ENCODE data around the gene EZH1.

EZH1 gene

DNA sequence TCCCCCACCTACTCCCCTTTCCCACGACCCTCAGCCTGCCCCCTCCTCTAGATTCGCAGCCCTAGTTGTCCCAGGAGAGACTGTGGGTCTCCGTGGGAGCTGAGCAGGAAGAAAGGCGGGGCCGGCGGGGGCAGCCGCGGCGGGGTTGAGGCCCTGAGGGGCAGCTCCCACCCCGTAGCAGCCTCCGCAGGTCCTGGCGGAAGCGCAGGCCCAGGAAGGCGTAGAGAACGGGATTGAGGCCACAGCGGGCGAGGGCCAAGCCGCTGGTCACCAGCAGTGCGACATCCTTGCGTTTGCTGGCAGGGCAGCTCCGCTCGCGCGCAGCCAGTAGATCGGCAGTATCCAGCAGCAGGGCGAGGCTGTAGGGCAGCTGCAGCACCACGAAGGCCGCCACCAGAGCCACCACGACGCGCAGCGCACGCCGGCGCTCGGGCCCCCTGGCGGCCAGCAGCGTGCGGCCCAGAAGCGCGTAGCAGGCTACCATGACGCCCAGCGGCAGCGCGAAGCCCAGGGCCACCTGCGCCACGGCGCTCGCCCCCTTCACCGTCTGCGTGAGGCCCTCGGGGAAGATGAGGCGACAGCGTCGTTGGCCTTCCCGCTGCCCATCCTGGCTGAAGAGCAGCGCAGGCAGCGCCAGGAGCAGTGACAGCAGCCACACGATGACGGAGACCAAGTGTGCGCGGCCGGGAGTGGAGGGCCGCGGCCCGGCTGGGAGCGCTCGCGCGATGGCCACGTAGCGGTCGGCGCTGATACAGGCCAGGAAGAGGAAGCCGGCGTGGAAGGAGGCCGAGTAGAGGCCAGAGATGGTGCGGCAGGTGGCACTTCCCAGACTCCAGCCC lies 65.1 kb downstream of the EZH1 start:
- no peak for DNase-seq (ENCODE audit: low read depth, low spot score)
- TF ChIP-seq, protein P1, sequence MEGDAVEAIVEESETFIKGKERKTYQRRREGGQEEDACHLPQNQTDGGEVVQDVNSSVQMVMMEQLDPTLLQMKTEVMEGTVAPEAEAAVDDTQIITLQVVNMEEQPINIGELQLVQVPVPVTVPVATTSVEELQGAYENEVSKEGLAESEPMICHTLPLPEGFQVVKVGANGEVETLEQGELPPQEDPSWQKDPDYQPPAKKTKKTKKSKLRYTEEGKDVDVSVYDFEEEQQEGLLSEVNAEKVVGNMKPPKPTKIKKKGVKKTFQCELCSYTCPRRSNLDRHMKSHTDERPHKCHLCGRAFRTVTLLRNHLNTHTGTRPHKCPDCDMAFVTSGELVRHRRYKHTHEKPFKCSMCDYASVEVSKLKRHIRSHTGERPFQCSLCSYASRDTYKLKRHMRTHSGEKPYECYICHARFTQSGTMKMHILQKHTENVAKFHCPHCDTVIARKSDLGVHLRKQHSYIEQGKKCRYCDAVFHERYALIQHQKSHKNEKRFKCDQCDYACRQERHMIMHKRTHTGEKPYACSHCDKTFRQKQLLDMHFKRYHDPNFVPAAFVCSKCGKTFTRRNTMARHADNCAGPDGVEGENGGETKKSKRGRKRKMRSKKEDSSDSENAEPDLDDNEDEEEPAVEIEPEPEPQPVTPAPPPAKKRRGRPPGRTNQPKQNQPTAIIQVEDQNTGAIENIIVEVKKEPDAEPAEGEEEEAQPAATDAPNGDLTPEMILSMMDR (IDR thresholded peaks at IDR 0.05; ENCODE audit: insufficient read depth, low read length, missing control alignments): peak; percentile 87
- CTCF ChIA-PET: interaction anchor here (0.8 to 6.4 kb wide), 31 partner anchors 9 to 143 kb away, joined by 3 to 120 read pairs (median 5); partner anchors contain the start of genes PSMC3IP, RAMP2, RETREG3 and TUBG1
- peak overlapping the region; percentile 46 for H3K4me3 ChIP-seq (ENCODE audit: low read depth, low read length)
- POLR2A ChIA-PET: interaction anchor here (0.5 to 1.2 kb wide), 3 partner anchors 20 to 102 kb away, joined by 3 to 5 read pairs (median 3); partner anchors contain the start of genes PSMC3IP and TUBG2

DNA sequence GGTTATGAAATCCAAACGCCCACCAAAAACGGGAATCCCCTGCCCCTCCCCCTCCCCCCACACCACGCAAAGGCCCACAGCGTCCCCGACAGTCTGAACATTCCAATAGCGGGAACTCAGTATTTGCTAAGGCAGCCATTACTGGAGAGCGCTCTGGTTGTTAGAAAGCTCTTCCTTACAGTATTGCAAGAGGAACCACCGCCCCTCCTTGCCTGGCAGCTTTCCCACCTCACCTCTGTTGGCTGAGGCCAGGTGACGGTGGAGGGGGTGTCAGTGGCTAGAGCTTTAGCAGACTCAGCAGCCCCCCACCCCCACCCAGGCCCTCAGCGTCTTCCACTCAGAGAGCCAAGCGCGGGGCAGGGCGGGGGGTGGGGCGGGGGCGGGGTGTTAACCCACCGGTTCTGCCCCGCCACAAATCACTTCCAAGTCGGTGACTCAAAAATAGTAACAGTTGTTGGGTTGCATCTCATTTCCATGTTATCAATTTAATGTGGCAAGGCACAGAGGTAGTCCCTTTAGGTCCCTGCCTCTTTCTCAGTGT lies 65.8 kb downstream of the EZH1 start:
- POLR2A ChIA-PET: interaction anchor here (0.5 to 1.2 kb wide), 5 partner anchors 20 to 146 kb away, joined by 3 to 5 read pairs (median 3); partner anchors contain the start of genes PSMC3IP and TUBG2
- TF ChIP-seq, protein P1 (IDR thresholded peaks at IDR 0.05; ENCODE audit: insufficient read depth, low read length, missing control alignments): no peak
- CTCF ChIA-PET: interaction anchor here (0.8 to 6.4 kb wide), 18 partner anchors 8 to 145 kb away, joined by 3 to 120 read pairs (median 5); partner anchors contain the start of genes BECN1, PSMC3IP, RETREG3 and TUBG1
- H3K4me3 ChIP-seq (ENCODE audit: low read depth, low read length): peak overlapping the region; percentile 46
- DNase-seq (ENCODE audit: low read depth, low spot score): no peak

- ChIA-PET POLR2A (interaction anchor here (0.6 to 1.5 kb wide), 4 partner anchors 17 to 147 kb away, joined by 3 to 7 read pairs (median 3); no protein-coding TSS in a partner anchor), CTCF (interaction anchor here (0.8 to 6.4 kb wide), 15 partner anchors 9 to 146 kb away, joined by 3 to 120 read pairs (median 5); partner anchors contain the start of genes BECN1, PSMC3IP, RETREG3 and TUBG1)
- H3K4me3 ChIP-seq (ENCODE audit: low read depth, low read length): peak overlapping the region; percentile 76
- TF ChIP-seq, protein P1 (IDR thresholded peaks at IDR 0.05; ENCODE audit: insufficient read depth, low read length, missing control alignments): no peak
- DNase-seq (ENCODE audit: low read depth, low spot score): no peak
These were observed 66.7 kb downstream of the EZH1 start for GRCh38 chr17:42677921-42678781.

DNA sequence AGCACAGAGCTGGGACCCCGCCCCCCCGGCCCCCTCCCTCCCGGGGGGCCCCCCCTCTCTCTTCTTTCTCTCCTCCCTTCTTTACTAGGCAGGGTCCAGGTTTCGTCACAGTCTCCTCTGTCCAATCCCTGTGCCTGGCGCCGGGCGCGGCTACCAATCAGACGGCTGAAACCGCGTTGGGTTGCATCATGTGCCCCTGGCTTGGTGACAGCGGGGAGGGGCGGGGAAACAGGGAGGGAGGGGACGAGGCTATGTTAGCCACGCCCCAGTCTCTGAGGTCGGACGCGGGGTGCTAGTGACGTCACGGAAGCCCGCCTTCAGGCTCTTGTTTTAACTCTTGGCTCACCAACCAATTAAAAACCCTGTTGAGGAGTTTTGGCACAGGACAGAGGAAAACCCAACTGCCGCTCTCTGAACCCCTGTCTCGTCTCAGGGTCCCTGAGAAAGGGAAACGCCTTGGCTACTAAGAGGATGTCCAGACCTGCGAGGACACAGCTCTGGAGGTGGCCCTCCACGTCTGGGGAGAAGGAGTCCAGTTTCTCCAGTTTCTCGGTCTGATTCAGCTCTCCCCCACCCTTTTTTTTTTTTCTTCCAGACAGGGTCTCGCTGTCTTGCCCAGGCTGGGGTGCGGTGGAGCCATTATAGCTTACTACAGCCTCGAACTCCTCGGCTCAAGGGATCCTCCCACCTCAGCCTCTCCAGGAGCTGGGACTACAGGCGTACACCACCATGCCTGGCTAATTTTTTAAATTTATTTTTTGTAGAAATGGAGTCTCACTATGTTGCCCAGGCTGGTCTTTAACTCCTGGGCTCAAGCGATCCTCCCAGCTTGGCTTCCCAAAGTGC lies 67.6 kb downstream of the EZH1 start:
- TF ChIP-seq, protein P1 (IDR thresholded peaks at IDR 0.05; ENCODE audit: insufficient read depth, low read length, missing control alignments): no peak
- ChIA-PET POLR2A (interaction anchor here (0.7 to 2.0 kb wide), 6 partner anchors 10 to 101 kb away, joined by 3 to 13 read pairs (median 7); partner anchors contain the start of genes PSMC3IP, RETREG3 and TUBG1), CTCF (interaction anchor here (0.8 to 6.4 kb wide), 10 partner anchors 8 to 99 kb away, joined by 3 to 120 read pairs (median 5); partner anchors contain the start of genes PSMC3IP and TUBG2)
- H3K4me3 ChIP-seq (ENCODE audit: low read depth, low read length): peak overlapping the region; percentile 94
- peak; percentile 94 for DNase-seq (ENCODE audit: low read depth, low spot score)

DNA sequence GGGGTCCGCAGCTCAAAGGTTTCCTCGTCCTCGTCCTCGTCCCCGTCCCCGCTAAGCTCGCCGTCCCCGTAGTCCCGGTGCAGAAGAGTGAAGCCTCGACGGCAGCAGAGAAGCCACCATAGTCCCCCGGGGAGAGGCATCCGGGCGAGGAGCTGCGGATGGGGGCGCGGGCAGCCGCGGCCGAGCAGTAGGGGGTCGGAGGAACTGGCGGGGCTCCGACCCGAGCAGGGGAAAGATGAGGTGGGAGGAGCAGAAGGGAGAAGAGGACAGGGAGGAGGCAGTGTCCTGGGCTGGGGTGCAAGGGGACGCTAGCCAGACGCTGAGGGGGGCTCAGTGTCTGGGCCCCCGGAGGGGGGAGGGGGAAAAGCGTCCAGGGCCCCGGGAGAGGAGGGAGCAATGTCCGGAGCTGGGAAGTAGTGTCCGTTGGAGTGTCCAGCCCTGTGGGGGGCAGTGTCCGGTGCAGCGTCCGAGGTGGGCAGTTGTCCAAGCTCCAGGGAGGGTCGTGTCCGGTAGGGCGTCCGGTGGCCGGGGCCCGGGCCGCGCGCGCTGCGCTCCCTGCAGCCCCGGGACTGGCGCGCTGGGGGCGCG lies 68.3 kb downstream of the EZH1 start, which contains the start of gene PLEKHH3:
Gene PLEKHH3, minus strand, starts transcription at position 571 of the 588 bp plus-strand sequence. Its CDS starts 431 bp downstream, at position 140.
- CTCF ChIA-PET: interaction anchor here (1.0 to 6.4 kb wide), 10 partner anchors 9 to 98 kb away, joined by 3 to 120 read pairs (median 5); partner anchors contain the start of genes PSMC3IP, RETREG3, TUBG1 and TUBG2
- peak within 1 kb of the TSS; percentile 94 for H3K4me3 ChIP-seq (ENCODE audit: low read depth, low read length)
- TF ChIP-seq, protein P1 (IDR thresholded peaks at IDR 0.05; ENCODE audit: insufficient read depth, low read length, missing control alignments): peak; percentile 22
- no peak for DNase-seq (ENCODE audit: low read depth, low spot score)
- POLR2A ChIA-PET: interaction anchor here (1.0 to 2.0 kb wide), 6 partner anchors 9 to 98 kb away, joined by 3 to 13 read pairs (median 7); partner anchors contain the start of genes PSMC3IP, RETREG3 and TUBG1

Data from AG04449 (cell line).